Measurements from ENCODE around the gene INHBC.

Gene INHBC

GRCh38 chr12:57454566-57455373 lies 20.2 kb downstream of the INHBC start, which contains the start of gene INHBE:
TSS of gene INHBE (plus strand) at chr12:57455307. CDS start at chr12:57455537, 230 bp downstream.
- no peak for FAIRE-seq

GRCh38 chr12:57455374-57456144 lies 21.0 kb downstream of the INHBC start:
- FAIRE-seq: no peak

GRCh38 chr12:57456145-57456700 lies 21.6 kb downstream of the INHBC start:
- no peak for FAIRE-seq

DNA sequence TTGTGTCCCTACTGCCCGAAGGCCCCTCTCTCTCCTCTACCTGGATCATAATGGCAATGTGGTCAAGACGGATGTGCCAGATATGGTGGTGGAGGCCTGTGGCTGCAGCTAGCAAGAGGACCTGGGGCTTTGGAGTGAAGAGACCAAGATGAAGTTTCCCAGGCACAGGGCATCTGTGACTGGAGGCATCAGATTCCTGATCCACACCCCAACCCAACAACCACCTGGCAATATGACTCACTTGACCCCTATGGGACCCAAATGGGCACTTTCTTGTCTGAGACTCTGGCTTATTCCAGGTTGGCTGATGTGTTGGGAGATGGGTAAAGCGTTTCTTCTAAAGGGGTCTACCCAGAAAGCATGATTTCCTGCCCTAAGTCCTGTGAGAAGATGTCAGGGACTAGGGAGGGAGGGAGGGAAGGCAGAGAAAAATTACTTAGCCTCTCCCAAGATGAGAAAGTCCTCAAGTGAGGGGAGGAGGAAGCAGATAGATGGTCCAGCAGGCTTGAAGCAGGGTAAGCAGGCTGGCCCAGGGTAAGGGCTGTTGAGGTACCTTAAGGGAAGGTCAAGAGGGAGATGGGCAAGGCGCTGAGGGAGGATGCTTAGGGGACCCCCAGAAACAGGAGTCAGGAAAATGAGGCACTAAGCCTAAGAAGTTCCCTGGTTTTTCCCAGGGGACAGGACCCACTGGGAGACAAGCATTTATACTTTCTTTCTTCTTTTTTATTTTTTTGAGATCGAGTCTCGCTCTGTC lies 22.3 kb downstream of the INHBC start:
- FAIRE-seq: no peak

DNA sequence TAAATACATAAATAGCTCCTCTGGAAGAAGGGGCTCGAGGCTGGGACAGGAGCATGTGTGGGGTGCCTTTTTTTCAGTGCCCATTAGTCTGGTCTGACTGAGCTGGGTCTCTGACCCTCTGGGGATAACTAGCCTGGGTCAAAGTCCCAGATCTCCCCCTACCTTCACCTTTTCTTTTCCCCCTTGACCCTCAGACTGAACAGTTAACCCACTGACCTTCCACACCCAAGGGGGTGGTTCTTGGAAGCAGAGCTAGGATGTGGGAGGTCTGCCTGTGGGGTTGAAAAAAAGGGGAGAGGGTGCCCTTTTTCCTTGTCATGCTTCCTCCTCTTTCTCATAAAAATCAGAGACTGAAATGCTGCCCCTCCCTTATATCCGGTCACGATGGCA lies 24.1 kb downstream of the INHBC start:
- no peak for FAIRE-seq

DNA sequence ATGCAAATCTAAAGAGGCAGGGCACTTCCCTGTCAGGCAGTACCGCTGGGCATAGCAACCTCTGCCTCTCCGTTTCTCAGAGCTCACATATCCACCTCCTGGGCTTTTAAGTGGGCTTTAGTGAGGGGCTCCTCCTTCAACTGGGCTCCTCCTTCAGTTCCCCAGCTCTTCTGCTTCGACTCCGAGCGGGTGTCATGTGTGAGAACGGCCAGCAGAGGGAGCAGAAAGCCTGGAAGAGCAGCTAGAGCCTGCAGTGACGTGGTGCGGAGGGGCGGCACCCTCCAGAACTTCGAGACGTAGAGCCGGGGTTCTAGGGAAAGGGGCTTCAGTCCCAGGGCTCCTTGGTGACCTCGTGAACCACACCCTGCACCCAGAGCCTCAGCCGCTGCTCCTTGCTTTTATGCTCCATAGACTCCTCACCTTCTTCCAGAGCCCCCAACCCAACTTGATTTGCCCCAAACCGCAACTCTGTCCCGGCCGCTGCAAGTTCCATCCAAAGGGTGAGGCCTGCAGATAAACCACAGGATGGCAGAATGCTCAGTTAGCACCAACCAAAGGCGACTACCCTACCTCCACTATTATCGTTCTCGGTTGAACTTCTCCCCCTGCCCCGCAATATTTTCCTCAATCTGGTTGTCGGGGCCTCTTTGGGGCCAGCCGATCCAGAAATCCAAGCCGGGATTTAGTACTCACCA lies 24.6 kb downstream of the INHBC start:
- no peak for FAIRE-seq

- no peak for FAIRE-seq
Measured at GRCh38 chr12:57459750-57460467, 25.3 kb downstream of the INHBC start, which contains the start of gene GLI1. TSS of gene GLI1 (plus strand) at chr12:57459785. CDS start at chr12:57463692, 3,907 bp downstream.

DNA sequence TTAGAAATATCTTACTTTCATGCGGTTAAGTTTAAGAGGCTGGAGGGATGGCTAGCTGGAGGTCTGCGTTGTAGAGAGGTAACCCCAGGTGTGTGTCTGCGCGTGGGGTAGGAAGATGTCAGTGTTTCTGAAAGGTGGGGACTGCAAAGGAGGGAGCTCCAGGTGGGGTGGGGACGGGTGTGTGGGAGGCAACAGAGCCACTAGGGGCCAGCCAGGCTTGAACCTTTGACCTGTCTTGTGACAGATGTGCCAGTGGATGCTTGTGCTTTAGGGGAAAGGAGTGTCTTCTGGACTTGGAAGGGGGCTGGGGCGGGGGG lies 25.8 kb downstream of the INHBC start:
- no peak for FAIRE-seq

- no peak for FAIRE-seq
Measured at GRCh38 chr12:57460841-57461275, 26.3 kb downstream of the INHBC start.

- no peak for FAIRE-seq
Measured at GRCh38 chr12:57461276-57461916, 26.8 kb downstream of the INHBC start.

GRCh38 chr12:57461917-57462250 lies 27.3 kb downstream of the INHBC start:
- no peak for FAIRE-seq

DNA sequence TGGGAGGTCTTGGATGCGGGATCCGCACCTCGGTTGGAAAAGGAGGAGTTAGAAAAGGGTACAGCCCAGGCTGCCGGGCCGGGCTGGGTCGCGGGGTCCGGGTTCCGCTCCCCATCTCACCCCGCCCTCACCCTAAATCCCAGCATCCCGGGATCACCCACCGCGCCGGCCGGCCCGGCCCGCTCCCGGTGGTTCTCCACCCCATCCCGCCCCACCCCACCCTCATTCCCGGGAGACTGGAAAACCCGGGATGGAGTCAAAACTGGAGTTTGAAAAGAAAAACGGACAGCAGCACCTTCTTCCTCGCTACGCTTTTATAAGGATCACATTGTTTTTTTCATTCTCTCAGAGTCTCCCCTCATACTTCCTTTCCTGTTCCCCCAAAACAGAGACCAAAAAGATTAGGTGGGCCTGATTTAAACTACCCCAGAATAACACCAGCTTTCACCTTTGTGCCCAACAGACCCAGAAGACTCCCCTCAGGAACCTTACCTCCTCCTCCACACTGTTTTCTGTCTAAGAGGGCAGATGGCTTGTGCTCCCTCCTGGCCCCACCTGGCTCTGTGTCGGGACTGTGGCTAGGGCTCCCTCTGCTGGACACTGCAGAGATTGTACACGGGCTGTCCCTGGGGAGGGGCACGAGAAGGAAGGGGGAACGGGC lies 27.8 kb downstream of the INHBC start:
- FAIRE-seq: no peak

- no peak for FAIRE-seq
Measured at GRCh38 chr12:57462912-57463253, 28.3 kb downstream of the INHBC start.

DNA sequence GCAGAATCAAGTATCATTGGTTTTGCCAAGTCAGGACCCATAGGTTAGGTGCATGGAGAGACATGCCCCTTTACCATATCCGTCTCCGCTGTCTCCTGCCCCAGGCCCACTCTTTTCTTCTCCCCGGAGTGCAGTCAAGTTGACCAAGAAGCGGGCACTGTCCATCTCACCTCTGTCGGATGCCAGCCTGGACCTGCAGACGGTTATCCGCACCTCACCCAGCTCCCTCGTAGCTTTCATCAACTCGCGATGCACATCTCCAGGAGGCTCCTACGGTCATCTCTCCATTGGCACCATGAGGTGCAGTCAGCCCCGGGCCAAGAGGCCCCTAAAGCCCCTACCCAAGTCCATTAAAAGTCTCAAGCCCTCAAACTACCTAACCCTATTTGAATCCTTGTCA lies 30.0 kb downstream of the INHBC start:
- no peak for FAIRE-seq

DNA sequence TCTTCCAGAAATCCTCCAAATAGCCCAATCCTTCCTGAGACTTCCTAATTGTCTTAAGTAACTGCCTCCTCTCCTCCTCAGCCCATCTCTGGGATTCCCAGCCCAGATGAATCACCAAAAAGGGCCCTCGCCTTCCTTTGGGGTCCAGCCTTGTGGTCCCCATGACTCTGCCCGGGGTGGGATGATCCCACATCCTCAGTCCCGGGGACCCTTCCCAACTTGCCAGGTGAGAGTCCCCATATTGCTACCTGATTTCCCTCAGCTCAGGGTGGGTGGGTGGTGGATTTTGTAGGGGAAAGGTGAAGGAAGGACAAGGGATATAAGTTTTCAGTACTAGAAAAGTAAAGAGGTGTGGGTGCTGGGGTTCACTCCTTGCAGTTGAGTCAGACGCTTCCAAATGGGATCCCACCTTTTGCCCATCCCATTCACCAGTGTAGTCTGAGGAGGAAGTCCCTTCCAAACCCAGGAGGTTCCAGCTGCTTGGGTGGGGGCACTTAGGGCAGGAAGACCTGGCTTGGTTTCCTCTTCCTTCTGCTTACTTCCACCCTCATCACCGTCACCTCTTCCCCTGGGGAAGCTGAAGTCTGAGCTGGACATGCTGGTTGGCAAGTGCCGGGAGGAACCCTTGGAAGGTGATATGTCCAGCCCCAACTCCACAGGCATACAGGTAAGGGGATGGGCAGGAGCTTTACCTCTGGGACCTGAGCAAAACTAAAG lies 30.6 kb downstream of the INHBC start:
- no peak for FAIRE-seq

- FAIRE-seq: no peak
Measured at GRCh38 chr12:57465747-57466505, 31.3 kb downstream of the INHBC start.

DNA sequence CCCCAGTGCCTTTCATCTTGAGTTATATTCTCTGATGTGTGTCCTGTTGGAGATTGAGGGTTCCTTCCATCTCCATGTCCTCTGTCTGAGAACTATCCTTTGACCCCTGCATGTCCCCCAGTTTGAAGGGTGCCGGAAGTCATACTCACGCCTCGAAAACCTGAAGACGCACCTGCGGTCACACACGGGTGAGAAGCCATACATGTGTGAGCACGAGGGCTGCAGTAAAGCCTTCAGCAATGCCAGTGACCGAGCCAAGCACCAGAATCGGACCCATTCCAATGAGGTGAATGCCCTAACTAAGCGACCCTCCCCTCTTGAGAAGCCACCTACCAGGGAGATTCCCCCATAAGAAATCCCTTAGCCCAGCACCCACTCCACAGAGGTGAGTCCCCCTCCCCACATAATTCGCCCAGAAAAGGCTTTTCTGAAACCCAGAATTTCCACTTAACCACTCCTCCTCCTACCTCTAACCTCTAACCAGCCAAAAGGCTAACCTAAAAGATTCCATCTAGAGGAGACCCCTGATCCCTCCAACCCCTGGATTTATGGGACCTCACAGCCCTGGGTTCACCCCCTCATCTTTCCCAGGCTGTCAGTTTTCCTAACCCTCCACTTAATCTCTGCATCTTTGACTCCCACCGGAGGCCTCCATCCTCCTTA lies 32.8 kb downstream of the INHBC start:
- FAIRE-seq: no peak

DNA sequence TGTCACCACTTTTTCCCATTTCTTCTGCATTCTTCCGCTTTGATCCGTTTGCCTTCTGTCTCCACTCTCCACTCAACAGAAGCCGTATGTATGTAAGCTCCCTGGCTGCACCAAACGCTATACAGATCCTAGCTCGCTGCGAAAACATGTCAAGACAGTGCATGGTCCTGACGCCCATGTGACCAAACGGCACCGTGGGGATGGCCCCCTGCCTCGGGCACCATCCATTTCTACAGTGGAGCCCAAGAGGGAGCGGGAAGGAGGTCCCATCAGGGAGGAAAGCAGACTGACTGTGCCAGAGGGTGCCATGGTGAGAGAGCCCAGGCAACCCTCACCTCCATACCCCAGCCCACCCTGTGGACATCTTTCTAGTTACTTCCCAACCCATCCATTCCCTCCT lies 33.3 kb downstream of the INHBC start:
- FAIRE-seq: no peak

Measured in A204.1 (cell line).